Measurements from ENCODE around the gene WNK2.

DNA sequence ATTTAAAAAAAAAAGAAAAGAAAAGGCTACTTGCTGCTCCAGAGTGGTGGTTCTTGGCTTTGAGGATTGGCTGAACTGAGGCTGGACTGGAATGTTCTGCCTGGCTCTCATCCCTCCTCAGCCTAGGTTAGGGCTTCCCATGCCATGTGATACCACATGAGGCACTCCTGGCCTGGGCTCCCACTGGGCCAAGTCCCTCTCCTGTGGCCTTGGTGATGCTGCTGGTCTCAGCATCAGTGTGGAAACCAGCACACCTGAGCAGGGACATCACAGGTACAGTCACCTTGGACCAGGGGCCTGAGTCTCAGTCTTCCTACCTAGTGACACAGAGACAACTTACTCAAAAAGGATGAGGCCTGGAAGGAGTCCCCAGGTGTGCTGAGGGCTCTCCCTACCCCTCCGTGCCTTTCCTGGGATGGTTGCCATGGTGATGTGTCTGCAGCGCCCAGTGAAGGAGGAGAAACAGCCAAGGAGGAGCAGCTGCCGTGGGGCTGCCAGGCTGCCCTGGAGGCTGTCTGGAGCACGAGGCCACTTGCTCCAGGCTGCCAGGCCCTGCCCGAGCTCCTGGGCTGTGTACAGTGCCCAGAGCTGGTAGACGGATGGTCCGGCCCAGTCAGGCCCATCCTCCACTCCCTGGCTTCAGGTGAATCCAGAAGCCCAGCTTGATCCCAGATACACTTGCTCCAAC, 71.0 kb downstream of the WNK2 start:
- TF ChIP-seq, protein P1, sequence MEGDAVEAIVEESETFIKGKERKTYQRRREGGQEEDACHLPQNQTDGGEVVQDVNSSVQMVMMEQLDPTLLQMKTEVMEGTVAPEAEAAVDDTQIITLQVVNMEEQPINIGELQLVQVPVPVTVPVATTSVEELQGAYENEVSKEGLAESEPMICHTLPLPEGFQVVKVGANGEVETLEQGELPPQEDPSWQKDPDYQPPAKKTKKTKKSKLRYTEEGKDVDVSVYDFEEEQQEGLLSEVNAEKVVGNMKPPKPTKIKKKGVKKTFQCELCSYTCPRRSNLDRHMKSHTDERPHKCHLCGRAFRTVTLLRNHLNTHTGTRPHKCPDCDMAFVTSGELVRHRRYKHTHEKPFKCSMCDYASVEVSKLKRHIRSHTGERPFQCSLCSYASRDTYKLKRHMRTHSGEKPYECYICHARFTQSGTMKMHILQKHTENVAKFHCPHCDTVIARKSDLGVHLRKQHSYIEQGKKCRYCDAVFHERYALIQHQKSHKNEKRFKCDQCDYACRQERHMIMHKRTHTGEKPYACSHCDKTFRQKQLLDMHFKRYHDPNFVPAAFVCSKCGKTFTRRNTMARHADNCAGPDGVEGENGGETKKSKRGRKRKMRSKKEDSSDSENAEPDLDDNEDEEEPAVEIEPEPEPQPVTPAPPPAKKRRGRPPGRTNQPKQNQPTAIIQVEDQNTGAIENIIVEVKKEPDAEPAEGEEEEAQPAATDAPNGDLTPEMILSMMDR (IDR thresholded peaks at IDR 0.05; ENCODE audit: extremely low read depth in 1 of 2, insufficient read depth in 1 of 2, low read depth in 1 of 2, low read length in 2 of 2), result no peak
- no peak for TF ChIP-seq POLR2A (IDR thresholded peaks at IDR 0.05; ENCODE audit: low read depth, low read length)
- TF ChIP-seq JUN (IDR thresholded peaks at IDR 0.05; ENCODE audit: borderline replicate concordance, insufficient read depth, insufficient read length, low read depth), result no peak
- TF ChIP-seq, protein P2, sequence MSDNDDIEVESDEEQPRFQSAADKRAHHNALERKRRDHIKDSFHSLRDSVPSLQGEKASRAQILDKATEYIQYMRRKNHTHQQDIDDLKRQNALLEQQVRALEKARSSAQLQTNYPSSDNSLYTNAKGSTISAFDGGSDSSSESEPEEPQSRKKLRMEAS (IDR thresholded peaks at IDR 0.05; ENCODE audit: insufficient read depth, insufficient read length), result no peak
- no peak for TF ChIP-seq POLR2AphosphoS5 (IDR thresholded peaks at IDR 0.05; ENCODE audit: insufficient read depth, low read depth, low read length)
- TF ChIP-seq EZH2 (IDR thresholded peaks at IDR 0.05; ENCODE audit: borderline replicate concordance, low read depth, low read length, severe bottlenecking), result no peak
- TF ChIP-seq FOS (IDR thresholded peaks at IDR 0.05; ENCODE audit: borderline replicate concordance, insufficient read depth, low read length), result no peak
- TF ChIP-seq GATA2 (IDR thresholded peaks at IDR 0.05; ENCODE audit: insufficient read depth, insufficient read length, low read depth, low read length), result no peak

Measured in endothelial cell of umbilical vein (primary cell).